ENCODE data around the gene CHIA.

GRCh38 chr1:111332190-111332589 lies 41.5 kb downstream of the CHIA start:
- no peak for TF ChIP-seq JUN (IDR thresholded peaks at IDR 0.05; ENCODE audit: borderline replicate concordance, insufficient read depth, insufficient read length, low read depth)
- no peak for TF ChIP-seq POLR2AphosphoS5 (IDR thresholded peaks at IDR 0.05; ENCODE audit: insufficient read depth, low read depth, low read length)
- TF ChIP-seq MAX (IDR thresholded peaks at IDR 0.05; ENCODE audit: insufficient read depth, insufficient read length) = no peak
- TF ChIP-seq EZH2 (IDR thresholded peaks at IDR 0.05; ENCODE audit: borderline replicate concordance, low read depth, low read length, severe bottlenecking) = no peak
- TF ChIP-seq POLR2A (IDR thresholded peaks at IDR 0.05; ENCODE audit: low read depth, low read length) = no peak
- TF ChIP-seq, protein P1, sequence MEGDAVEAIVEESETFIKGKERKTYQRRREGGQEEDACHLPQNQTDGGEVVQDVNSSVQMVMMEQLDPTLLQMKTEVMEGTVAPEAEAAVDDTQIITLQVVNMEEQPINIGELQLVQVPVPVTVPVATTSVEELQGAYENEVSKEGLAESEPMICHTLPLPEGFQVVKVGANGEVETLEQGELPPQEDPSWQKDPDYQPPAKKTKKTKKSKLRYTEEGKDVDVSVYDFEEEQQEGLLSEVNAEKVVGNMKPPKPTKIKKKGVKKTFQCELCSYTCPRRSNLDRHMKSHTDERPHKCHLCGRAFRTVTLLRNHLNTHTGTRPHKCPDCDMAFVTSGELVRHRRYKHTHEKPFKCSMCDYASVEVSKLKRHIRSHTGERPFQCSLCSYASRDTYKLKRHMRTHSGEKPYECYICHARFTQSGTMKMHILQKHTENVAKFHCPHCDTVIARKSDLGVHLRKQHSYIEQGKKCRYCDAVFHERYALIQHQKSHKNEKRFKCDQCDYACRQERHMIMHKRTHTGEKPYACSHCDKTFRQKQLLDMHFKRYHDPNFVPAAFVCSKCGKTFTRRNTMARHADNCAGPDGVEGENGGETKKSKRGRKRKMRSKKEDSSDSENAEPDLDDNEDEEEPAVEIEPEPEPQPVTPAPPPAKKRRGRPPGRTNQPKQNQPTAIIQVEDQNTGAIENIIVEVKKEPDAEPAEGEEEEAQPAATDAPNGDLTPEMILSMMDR (IDR thresholded peaks at IDR 0.05; ENCODE audit: extremely low read depth in 1 of 2, insufficient read depth in 1 of 2, low read depth in 1 of 2, low read length in 2 of 2) = no peak
